ENCODE data around the gene ZNF280D.

DNA sequence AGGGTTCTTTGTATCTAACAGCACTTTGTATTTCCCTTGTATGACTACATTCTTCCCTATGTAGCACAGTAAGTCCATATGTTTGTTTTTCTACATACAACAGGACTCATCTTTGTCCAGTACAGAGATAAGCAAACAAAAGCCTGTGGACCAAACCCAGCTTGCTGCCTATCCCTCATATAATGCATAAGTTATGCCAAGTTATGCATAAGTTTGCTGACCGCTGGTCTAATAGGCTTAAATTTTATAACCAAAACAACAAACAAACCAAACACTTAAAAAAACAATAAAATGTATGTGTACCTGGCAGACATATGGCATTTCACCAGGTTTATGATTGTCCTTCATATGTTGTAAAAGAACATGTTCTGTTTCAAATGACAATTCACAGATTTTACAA lies 56.0 kb downstream of the ZNF280D start:
- TF ChIP-seq, protein P1, sequence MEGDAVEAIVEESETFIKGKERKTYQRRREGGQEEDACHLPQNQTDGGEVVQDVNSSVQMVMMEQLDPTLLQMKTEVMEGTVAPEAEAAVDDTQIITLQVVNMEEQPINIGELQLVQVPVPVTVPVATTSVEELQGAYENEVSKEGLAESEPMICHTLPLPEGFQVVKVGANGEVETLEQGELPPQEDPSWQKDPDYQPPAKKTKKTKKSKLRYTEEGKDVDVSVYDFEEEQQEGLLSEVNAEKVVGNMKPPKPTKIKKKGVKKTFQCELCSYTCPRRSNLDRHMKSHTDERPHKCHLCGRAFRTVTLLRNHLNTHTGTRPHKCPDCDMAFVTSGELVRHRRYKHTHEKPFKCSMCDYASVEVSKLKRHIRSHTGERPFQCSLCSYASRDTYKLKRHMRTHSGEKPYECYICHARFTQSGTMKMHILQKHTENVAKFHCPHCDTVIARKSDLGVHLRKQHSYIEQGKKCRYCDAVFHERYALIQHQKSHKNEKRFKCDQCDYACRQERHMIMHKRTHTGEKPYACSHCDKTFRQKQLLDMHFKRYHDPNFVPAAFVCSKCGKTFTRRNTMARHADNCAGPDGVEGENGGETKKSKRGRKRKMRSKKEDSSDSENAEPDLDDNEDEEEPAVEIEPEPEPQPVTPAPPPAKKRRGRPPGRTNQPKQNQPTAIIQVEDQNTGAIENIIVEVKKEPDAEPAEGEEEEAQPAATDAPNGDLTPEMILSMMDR (IDR thresholded peaks at IDR 0.05), result no peak
- no peak for TF ChIP-seq POLR2A (IDR thresholded peaks at IDR 0.05)
